WTC11 (cell line): Measurements from ENCODE around the gene GLT1D1.

ENCODE experiments used
- ELF4 ChIP-seq: sonication (generic); formaldehyde crosslinking; IDR thresholded peaks from 2 replicates; pipeline ENCODE4 v1.8.1; 2022; ENCODE audit warnings: low read depth, mild to moderate bottlenecking, moderate library complexity, missing genetic modification reagents
- IRF2 ChIP-seq: sonication (generic); formaldehyde crosslinking; IDR thresholded peaks from 2 replicates; pipeline ENCODE4 v1.8.0; 2022; ENCODE audit warnings: low read depth, missing genetic modification reagents, borderline replicate concordance
- MXD4 ChIP-seq: fragments of 250-450 bp; sonication (Bioruptor Pico); IDR thresholded peaks from 2 replicates; pipeline ENCODE4 v1.8.0; 2021; ENCODE audit warnings: mild to moderate bottlenecking, moderate library complexity, borderline replicate concordance
- TP53 ChIP-seq: sonication (generic); formaldehyde crosslinking; IDR thresholded peaks from 2 replicates; pipeline ENCODE4 v1.8.1; 2023; ENCODE audit warnings: mild to moderate bottlenecking, missing genetic modification reagents
- TF ChIP-seq, protein P1 (sequence below): sonication (generic); formaldehyde crosslinking; IDR thresholded peaks from 2 replicates; pipeline ENCODE4 v1.8.1; 2023; ENCODE audit warnings: mild to moderate bottlenecking, missing genetic modification reagents, borderline replicate concordance
- TF ChIP-seq, protein P2 (sequence below): sonication (generic); formaldehyde crosslinking; IDR thresholded peaks from 2 replicates; pipeline ENCODE4 v1.8.0; 2022; ENCODE audit warnings: mild to moderate bottlenecking, missing genetic modification reagents
- TF ChIP-seq, protein P3 (sequence below): fragments of 200-600 bp; IDR thresholded peaks from 2 replicates; pipeline ENCODE4 v1.8.0; 2022; ENCODE audit warnings: antibody characterized with exemption

DNA sequence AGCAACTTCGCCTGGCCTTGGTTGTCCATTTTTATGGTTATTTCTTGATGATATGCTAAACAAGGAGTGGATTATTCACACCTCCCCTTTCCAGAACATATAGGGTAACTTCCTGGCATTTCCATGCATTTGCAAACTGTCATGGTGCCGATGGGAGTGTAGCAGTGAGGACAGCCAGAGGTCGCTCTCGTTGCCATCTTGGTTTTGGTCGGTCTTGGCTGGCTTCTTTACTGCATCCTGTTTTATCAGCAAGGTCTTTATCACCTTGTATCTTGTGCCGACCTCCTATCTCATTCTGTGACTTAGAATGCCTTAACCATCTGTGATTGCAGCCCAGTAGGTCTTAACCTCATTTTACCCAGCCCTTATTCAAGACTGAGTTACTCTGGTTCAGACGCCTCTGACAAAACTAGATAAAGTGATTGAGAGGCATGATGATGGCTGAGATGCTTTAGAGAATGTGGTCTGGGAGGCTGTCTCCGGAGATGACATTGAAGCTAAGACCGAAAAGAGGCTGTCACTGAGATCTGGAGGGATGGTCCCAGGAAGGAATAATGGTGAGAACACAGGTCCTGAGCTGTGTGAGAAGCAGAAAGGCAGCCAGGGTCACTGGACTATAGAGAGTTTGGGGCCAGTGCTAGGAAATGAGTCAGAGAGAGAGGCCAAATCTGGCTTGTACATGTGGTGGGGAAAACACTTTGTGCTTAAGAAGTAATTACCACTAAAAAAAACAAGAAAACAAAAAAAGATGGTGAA is 2.9 kb downstream of the GLT1D1 start:
- TF ChIP-seq, protein P1, sequence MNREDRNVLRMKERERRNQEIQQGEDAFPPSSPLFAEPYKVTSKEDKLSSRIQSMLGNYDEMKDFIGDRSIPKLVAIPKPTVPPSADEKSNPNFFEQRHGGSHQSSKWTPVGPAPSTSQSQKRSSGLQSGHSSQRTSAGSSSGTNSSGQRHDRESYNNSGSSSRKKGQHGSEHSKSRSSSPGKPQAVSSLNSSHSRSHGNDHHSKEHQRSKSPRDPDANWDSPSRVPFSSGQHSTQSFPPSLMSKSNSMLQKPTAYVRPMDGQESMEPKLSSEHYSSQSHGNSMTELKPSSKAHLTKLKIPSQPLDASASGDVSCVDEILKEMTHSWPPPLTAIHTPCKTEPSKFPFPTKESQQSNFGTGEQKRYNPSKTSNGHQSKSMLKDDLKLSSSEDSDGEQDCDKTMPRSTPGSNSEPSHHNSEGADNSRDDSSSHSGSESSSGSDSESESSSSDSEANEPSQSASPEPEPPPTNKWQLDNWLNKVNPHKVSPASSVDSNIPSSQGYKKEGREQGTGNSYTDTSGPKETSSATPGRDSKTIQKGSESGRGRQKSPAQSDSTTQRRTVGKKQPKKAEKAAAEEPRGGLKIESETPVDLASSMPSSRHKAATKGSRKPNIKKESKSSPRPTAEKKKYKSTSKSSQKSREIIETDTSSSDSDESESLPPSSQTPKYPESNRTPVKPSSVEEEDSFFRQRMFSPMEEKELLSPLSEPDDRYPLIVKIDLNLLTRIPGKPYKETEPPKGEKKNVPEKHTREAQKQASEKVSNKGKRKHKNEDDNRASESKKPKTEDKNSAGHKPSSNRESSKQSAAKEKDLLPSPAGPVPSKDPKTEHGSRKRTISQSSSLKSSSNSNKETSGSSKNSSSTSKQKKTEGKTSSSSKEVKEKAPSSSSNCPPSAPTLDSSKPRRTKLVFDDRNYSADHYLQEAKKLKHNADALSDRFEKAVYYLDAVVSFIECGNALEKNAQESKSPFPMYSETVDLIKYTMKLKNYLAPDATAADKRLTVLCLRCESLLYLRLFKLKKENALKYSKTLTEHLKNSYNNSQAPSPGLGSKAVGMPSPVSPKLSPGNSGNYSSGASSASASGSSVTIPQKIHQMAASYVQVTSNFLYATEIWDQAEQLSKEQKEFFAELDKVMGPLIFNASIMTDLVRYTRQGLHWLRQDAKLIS (CRISPR knock-in tag) = no peak
- TF ChIP-seq, protein P2, sequence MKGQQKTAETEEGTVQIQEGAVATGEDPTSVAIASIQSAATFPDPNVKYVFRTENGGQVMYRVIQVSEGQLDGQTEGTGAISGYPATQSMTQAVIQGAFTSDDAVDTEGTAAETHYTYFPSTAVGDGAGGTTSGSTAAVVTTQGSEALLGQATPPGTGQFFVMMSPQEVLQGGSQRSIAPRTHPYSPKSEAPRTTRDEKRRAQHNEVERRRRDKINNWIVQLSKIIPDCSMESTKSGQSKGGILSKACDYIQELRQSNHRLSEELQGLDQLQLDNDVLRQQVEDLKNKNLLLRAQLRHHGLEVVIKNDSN (CRISPR knock-in tag) = no peak
- TF ChIP-seq, protein P3, sequence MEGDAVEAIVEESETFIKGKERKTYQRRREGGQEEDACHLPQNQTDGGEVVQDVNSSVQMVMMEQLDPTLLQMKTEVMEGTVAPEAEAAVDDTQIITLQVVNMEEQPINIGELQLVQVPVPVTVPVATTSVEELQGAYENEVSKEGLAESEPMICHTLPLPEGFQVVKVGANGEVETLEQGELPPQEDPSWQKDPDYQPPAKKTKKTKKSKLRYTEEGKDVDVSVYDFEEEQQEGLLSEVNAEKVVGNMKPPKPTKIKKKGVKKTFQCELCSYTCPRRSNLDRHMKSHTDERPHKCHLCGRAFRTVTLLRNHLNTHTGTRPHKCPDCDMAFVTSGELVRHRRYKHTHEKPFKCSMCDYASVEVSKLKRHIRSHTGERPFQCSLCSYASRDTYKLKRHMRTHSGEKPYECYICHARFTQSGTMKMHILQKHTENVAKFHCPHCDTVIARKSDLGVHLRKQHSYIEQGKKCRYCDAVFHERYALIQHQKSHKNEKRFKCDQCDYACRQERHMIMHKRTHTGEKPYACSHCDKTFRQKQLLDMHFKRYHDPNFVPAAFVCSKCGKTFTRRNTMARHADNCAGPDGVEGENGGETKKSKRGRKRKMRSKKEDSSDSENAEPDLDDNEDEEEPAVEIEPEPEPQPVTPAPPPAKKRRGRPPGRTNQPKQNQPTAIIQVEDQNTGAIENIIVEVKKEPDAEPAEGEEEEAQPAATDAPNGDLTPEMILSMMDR = no peak
- no peak for TF ChIP-seq TP53 (CRISPR knock-in tag)
- TF ChIP-seq MXD4 (CRISPR knock-in tag) = no peak
- TF ChIP-seq IRF2 = no peak
- no peak for TF ChIP-seq ELF4 (CRISPR knock-in tag)
